GM19099 (cell line): Measurements from ENCODE around the gene CAMTA1.

ENCODE experiments used
- POLR2A ChIP-seq: IDR thresholded peaks from 3 replicates; pipeline ENCODE4 v1.6.1; 2011; ENCODE audit warnings: low read depth; ENCODE audit not compliant: insufficient read length; ENCODE audit errors: extremely low read depth

CAMTA1 gene

GRCh38 chr1:7477593-7477992 lies 692.3 kb downstream of the CAMTA1 start:
- no peak for TF ChIP-seq POLR2A

GRCh38 chr1:7478142-7478790 lies 693.0 kb downstream of the CAMTA1 start:
- no peak for TF ChIP-seq POLR2A

GRCh38 chr1:7478809-7479499 lies 693.7 kb downstream of the CAMTA1 start:
- TF ChIP-seq POLR2A = no peak

- no peak for TF ChIP-seq POLR2A
These were observed 694.3 kb downstream of the CAMTA1 start for GRCh38 chr1:7479571-7479970.

GRCh38 chr1:7481194-7481593 lies 695.9 kb downstream of the CAMTA1 start:
- TF ChIP-seq POLR2A = no peak

- no peak for TF ChIP-seq POLR2A
These were observed 696.8 kb downstream of the CAMTA1 start for GRCh38 chr1:7482077-7482476.

GRCh38 chr1:7482772-7483495 lies 697.7 kb downstream of the CAMTA1 start:
- TF ChIP-seq POLR2A = no peak

GRCh38 chr1:7483634-7484383 lies 698.6 kb downstream of the CAMTA1 start:
- TF ChIP-seq POLR2A = no peak

- TF ChIP-seq POLR2A = no peak
These were observed 700.0 kb downstream of the CAMTA1 start for GRCh38 chr1:7485086-7485780.

- no peak for TF ChIP-seq POLR2A
These were observed 700.6 kb downstream of the CAMTA1 start for GRCh38 chr1:7485826-7486225.

- no peak for TF ChIP-seq POLR2A
These were observed 702.7 kb downstream of the CAMTA1 start for GRCh38 chr1:7487766-7488474.

- TF ChIP-seq POLR2A = no peak
These were observed 703.2 kb downstream of the CAMTA1 start for GRCh38 chr1:7488475-7488842.

GRCh38 chr1:7489586-7489985 lies 704.3 kb downstream of the CAMTA1 start:
- no peak for TF ChIP-seq POLR2A

- TF ChIP-seq POLR2A = no peak
These were observed 705.3 kb downstream of the CAMTA1 start for GRCh38 chr1:7490576-7490975.
